HG02852 (cell line): ENCODE measurements around the gene HTRA1.

Source experiments
- ATAC-seq: cut with Tn5 transposase; IDR thresholded peaks from one replicate; pipeline ENCODE4 v1.9.1; 2021; ENCODE audit warnings: mild to moderate bottlenecking, moderate library complexity; ENCODE audit not compliant: unreplicated experiment

HTRA1 gene

DNA sequence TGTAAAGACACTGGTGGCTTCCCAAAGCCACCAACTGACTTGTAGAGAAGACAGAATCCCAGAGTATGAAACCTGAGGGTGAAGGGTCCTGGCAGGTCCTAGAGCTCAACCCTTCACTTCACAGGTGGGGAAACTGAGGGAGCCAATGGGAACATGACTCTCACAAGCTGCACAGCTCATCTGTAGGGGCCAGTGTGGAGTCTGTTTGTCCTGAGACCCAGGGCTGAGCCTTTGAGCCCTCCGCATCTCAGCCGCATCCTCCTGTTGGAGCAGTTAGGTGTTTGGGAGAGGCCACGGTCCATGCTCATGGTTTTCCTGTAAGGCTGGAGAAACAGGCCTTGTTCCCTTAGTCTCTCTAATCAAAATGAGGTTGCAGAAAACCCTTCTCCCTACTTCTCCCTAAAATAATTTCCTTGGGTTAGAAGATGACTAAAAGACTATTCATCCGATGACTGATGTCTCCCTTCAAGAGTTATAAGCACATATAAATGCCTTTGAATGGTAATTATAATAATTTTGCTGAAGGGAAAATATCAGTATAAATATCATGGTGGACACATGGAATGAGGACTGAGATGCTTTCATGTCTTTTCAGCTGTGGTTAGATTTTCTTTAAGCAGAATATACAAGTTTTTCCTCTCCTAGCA lies 10.3 kb downstream of the HTRA1 start:
- no peak for ATAC-seq

DNA sequence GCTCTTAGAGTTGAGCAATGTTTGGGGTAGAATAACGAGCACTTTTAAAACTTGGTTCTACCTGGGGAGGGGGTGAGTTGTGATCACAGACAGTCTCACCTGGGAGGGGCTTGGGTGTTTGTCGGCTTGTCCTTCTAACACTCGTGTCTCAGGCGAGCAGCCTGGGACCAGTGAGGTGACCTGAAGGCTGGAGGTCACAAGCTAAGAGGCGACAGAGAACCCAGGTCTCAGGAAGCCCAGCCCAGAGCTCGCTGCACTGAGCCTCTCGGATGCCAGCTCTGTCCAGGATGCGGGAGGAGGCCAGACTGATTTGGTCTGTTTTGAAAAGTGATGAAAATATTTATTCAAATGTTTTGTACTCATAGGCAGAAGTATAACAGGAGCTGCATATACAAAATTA lies 11.8 kb downstream of the HTRA1 start:
- no peak for ATAC-seq

DNA sequence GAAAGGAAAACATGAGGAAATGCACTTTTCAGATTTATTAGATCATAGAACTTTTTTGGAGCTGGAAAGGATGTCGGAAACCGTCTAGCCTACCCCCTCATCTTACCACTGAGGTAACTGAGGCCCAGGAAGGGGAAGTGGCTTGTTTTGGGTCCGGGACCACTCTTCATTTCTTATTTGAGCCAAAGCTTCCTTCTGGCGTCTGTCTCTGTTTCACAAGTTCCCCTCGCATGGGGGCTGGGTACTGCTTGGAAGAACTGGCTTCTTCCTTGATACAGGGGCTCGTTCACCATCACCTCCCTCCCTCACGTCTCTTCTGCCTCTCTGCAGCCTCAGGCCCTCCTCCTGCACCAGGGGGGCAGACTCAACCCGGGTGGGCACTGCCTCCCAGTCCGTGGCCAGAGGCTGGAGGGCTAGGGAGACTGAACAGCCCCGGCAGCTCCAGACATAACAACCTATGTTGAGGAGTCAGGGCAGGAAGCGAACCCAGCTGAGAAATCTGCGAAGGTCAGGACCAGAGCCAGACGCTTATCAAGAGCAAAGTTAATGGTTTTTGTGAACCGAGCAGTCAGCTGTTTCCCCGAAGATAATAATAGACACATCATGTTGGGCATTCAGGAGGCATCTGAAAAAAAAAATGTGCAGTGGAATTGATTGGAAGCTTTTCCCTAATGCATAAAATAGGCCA lies 12.9 kb downstream of the HTRA1 start:
- no peak for ATAC-seq

- ATAC-seq: no peak
These were observed 13.7 kb downstream of the HTRA1 start for GRCh38 chr10:122475100-122475499.

- ATAC-seq: no peak
These were observed 14.4 kb downstream of the HTRA1 start for GRCh38 chr10:122475591-122476332.

GRCh38 chr10:122476333-122476695 lies 15.0 kb downstream of the HTRA1 start:
- no peak for ATAC-seq

DNA sequence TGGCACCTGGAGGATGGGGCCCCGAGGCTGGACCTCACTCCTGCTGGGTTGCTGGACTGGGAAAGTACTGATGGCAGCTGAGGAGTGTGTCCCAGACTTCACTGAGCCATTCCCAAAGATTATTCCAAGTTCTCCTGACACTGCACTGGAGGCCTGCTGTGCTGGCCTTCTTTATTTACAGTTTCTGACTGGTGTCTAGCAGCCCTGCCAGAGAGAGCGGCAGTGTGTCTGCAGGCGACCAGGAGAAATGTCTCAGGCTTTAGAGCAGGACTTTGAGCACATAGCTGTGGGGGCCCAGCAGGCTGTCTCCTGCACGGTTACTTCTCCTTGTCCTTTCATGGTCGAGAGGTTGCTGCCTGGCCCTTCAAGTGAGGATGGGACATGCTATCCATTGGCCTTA lies 16.1 kb downstream of the HTRA1 start:
- no peak for ATAC-seq

DNA sequence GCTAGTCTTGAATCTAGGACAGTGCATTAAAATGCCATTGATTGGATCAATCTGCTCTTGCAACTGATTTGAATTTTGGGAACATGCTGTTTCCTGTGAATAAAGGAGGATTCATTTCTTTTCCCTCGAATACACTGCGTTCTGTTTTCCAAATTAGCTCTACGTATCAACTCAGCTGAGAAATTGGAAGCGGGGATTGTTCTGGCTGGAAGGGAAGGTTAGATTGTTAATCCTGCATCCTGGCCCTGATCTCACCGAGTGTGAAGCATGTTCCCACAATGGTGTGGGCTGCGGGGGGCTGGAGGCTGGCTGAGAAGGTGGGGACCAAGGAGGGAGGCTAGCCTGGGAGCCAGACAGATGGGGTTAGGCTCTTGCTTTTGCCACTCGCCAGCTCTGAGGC lies 17.6 kb downstream of the HTRA1 start:
- ATAC-seq: no peak

- no peak for ATAC-seq
These were observed 18.9 kb downstream of the HTRA1 start for GRCh38 chr10:122480146-122480833.

GRCh38 chr10:122481296-122482056 lies 20.1 kb downstream of the HTRA1 start:
- no peak for ATAC-seq

DNA sequence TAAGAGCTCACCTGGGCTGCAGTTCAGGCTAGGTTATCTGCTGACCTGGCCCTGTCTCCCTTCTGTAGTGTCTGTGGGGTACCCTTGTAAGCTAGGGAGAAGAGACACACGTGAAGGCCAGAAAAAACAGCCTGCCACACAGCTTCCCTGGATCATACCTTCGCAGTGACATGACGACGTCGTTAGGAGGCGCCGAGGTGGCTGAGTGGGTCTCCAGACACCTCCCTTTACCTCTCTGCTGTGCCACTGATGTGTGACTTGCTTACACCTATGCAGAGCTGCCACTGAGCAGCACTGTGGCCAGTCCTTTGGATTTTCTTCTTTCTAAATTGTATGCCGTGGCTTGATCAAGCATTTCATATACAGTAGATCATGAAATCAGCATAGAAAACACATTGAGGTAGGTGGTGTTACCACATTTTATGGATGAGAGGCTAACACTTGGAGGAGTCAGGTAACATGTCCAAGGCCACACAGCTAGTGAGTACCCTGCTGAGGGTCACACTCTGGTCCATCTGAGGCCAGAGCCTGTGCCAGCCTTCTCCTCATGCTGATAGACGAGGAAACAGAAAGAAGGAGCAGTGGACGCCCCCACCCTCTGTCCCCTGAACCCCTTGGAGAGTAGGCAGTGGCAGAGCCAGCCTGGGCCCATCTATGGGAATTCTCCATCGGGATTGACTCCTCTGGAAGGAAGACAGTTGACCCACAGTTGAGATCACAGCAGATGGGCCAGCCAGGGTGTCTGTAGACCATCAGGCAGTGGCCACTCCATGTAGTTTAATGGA lies 23.1 kb downstream of the HTRA1 start:
- no peak for ATAC-seq

GRCh38 chr10:122485670-122486069 lies 24.3 kb downstream of the HTRA1 start:
- ATAC-seq: no peak

GRCh38 chr10:122486406-122487080 lies 25.2 kb downstream of the HTRA1 start:
- ATAC-seq: no peak

DNA sequence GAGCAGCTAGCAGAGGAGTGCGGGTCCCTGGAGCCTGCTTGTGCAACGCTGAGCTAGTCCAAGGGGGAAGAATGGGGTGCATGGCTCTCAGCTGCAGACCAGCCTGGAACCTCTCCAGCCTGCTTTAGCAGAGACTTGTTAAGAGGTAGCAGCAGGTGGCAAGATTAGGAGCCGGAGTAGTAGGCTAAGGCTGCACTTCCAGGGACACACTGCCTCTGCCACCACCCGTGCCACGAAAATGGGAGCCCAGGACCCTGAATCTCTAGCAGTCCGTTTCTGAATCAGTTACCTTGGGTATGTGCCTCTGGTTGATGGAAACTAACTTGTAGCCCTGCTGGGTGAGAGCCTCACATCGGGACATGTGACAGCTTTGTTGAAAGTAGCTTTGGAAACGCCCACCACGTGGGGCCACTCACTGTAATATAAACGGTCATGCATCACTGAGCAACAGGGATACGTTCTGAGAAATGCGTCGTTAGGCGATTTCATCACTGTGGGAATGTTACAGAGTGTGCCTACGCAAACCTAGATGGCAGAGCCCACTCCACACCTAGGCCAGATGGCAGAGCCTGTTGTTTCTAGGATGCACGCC lies 25.9 kb downstream of the HTRA1 start:
- ATAC-seq: no peak

- no peak for ATAC-seq
These were observed 28.9 kb downstream of the HTRA1 start for GRCh38 chr10:122490268-122490667.

DNA sequence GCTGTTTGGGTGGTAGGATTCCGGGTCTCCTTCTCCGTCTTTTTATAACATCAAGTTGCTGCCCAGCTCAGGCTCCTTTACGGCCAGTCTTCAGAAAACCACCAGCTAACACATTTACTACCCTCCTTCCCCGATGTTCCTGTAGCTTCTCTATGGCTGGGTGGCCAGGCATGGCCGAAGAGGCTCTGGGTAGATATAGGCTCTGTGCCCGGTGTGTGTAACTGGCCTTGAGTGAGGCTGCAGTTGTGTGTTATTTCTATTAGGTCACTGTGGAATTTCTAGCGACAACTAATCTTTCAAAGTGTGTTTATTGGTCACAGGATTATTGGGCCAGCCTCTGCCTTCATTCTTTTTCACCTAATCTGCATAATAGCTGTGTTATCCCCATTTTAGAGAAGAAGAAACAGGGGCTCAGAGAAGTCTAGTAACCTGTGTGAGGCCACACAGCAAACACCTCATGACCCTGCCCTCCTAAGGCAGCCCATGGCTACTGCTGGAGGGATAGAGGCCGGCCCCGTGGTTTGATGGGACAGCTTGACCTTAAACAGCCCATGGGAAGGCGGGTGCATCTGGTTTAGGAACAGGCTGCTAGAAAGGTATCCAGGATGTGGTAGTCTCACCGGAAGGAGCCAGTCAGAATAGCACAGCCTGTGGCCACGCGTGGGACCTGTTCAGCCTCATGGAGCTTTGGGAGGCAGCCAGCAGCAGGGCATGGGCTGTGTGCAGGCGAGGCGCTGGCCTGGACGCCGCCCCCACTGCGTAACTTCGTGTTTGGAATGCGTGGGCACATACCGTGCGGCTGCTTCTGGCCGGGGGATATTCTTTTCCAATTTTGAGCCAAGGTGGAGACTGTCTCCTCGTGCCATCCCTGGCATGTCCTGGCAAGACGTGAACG lies 29.7 kb downstream of the HTRA1 start:
- ATAC-seq: peak; percentile 54

DNA sequence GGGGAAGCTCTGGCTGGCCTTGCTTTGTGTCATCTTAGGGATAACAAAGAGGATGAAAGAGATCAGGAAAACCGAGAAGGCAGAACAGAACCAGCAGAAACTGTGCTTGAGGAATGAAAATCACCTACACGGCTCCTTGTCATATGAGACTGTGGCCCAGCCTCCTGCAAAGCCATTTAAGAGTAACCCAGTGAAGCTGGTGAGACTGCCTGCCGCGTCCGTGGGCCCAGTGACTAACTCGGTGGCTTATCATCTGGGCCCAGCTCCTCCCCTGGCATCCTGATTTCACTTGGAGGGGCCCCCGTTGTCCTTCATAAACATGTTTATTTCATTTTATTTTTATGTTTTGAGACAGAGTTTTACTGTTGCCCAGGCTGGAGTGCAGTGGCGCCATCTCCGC lies 30.7 kb downstream of the HTRA1 start:
- no peak for ATAC-seq

GRCh38 chr10:122492999-122493481 lies 31.7 kb downstream of the HTRA1 start:
- ATAC-seq: no peak
